Measurements from ENCODE around the gene UBXN10.

GRCh38 chr1:20143318-20143717 is 42.6 kb upstream of the UBXN10 start:
- no peak for TF ChIP-seq POLR2AphosphoS5 (IDR thresholded peaks at IDR 0.05)
- no peak for TF ChIP-seq CTCF (IDR thresholded peaks at IDR 0.05)
